GM12878 (cell line): ENCODE data around the gene NPY2R. TPM values are rescaled to one million over a fixed set of nuclear protein-coding genes. Genes with fewer than 3 reads are reported as not detected.

ENCODE experiments used
- ASH2L ChIP-seq: fragments of 300-600, 200-600 bp; sonication (generic); IDR thresholded peaks from 2 replicates; pipeline ENCODE4 v1.6.1; 2017; ENCODE audit warnings: low read depth, mild to moderate bottlenecking, borderline replicate concordance
- CBX3 ChIP-seq: fragments of 200-600 bp; sonication (generic); IDR thresholded peaks from 2 replicates; pipeline ENCODE4 v1.6.1; 2016; ENCODE audit warnings: low read depth, borderline replicate concordance
- EP300 ChIP-seq, 2 experiments: fragments of 150-350 bp in 1 of 2; IDR thresholded peaks; 2 replicates each; pipeline ENCODE4 v1.6.1; 2011 to 2012; ENCODE audit warnings: low read depth in 2 of 2, low read length in 2 of 2, borderline replicate concordance in 1 of 2, improper control_type of control experiment in 1 of 2, inconsistent platforms in 1 of 2; ENCODE audit not compliant: control insufficient read depth in 1 of 2
- ETV6 ChIP-seq, 2 experiments: fragments of 450-650 bp in 1 of 2; IDR thresholded peaks in 1 of 2; conservative IDR thresholded peaks in 1 of 2; 2 replicates each; pipeline ENCODE4 v1.6.1; 2014; ENCODE audit warnings: antibody characterized with exemption in 1 of 2, borderline replicate concordance in 1 of 2, low read depth in 1 of 2, mild to moderate bottlenecking in 1 of 2, moderate library complexity in 1 of 2
- HDAC2 ChIP-seq: fragments of 200-600 bp; sonication (generic); IDR thresholded peaks from 2 replicates; pipeline ENCODE4 v1.6.1; 2017
- MEF2B ChIP-seq: fragments of 450-650 bp; IDR thresholded peaks from 2 replicates; pipeline ENCODE4 v1.6.1; 2018; ENCODE audit warnings: mild to moderate bottlenecking, moderate library complexity; ENCODE audit not compliant: partially characterized antibody, poor library complexity, severe bottlenecking
- PKNOX1 ChIP-seq: fragments of 450-650 bp; IDR thresholded peaks from 2 replicates; pipeline ENCODE4 v1.6.1; 2016; ENCODE audit warnings: mild to moderate bottlenecking
- USF2 ChIP-seq: IDR thresholded peaks from 2 replicates; pipeline ENCODE4 v1.6.1; 2011; ENCODE audit warnings: low read depth, low read length, improper control_type of control experiment, borderline replicate concordance
- ZBTB11 ChIP-seq: fragments of 450-650 bp; formaldehyde crosslinking; IDR thresholded peaks from 2 replicates; pipeline ENCODE4 v1.5.0; 2022; ENCODE audit warnings: mild to moderate bottlenecking, missing genetic modification characterization
- polyA plus RNA-seq, 11 experiments: library from polyadenylated mRNA; depleted of rRNA in 4 of 11; unstranded in 6 of 11; stranded (reverse) in 5 of 11; fragments of >200 nt; fragmentation: Nextera tagmentation in 4 of 11; fragmentation: Illumina TruSeq in 1 of 11; extraction: Ambion mirVana in 4 of 11; extraction: Trizol in 1 of 11; gene quantifications; 1 replicate in 1 of 11; 2 replicates in 10 of 11; pipeline versions ENCODE4 v1.2.1 to v1.2.3, GENCODE V29; 2011 to 2016; ENCODE audit warnings: inconsistent platforms in 2 of 11, missing spikeins in 2 of 11, low read depth in 1 of 11
- total RNA-seq, 4 experiments: library from RNA; depleted of rRNA in 3 of 4; stranded (reverse); fragments of >200 nt in 3 of 4; fragmentation: Illumina TruSeq in 1 of 4; extraction: Trizol in 1 of 4; gene quantifications; 2 replicates each; pipeline versions ENCODE4 v1.2.1 to v1.2.3, GENCODE V29; 2013 to 2021
- TF ChIP-seq, protein P1 (sequence below): fragments of 450-650 bp; IDR thresholded peaks from 2 replicates; pipeline ENCODE4 v1.6.1; 2017; ENCODE audit warnings: mild to moderate bottlenecking, moderate library complexity
- TF ChIP-seq, protein P2 (sequence below): fragments of 450-650 bp; formaldehyde crosslinking; IDR thresholded peaks from 2 replicates; pipeline ENCODE4 v1.4.0; 2022; ENCODE audit warnings: mild to moderate bottlenecking, moderate library complexity

NPY2R gene
- total and polyA plus RNA-seq, 10 of the 15 experiments (the other 5 are each of a cell fraction or from before 2014, with no cell fraction given) = not detected

- TF ChIP-seq, protein P1, sequence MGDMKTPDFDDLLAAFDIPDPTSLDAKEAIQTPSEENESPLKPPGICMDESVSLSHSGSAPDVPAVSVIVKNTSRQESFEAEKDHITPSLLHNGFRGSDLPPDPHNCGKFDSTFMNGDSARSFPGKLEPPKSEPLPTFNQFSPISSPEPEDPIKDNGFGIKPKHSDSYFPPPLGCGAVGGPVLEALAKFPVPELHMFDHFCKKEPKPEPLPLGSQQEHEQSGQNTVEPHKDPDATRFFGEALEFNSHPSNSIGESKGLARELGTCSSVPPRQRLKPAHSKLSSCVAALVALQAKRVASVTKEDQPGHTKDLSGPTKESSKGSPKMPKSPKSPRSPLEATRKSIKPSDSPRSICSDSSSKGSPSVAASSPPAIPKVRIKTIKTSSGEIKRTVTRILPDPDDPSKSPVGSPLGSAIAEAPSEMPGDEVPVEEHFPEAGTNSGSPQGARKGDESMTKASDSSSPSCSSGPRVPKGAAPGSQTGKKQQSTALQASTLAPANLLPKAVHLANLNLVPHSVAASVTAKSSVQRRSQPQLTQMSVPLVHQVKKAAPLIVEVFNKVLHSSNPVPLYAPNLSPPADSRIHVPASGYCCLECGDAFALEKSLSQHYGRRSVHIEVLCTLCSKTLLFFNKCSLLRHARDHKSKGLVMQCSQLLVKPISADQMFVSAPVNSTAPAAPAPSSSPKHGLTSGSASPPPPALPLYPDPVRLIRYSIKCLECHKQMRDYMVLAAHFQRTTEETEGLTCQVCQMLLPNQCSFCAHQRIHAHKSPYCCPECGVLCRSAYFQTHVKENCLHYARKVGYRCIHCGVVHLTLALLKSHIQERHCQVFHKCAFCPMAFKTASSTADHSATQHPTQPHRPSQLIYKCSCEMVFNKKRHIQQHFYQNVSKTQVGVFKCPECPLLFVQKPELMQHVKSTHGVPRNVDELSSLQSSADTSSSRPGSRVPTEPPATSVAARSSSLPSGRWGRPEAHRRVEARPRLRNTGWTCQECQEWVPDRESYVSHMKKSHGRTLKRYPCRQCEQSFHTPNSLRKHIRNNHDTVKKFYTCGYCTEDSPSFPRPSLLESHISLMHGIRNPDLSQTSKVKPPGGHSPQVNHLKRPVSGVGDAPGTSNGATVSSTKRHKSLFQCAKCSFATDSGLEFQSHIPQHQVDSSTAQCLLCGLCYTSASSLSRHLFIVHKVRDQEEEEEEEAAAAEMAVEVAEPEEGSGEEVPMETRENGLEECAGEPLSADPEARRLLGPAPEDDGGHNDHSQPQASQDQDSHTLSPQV = no peak
- TF ChIP-seq ASH2L (no peak), ZBTB11 (CRISPR knock-in tag) (no peak), USF2 (no peak), CBX3 (no peak), ETV6 (conservative IDR thresholded peaks at IDR 0.05 in 1 of 2, IDR thresholded peaks at IDR 0.05 in 1 of 2; ENCODE audit: borderline replicate concordance in 1 of 2, low read depth in 1 of 2) (no peak), EP300 (IDR thresholded peaks at IDR 0.05; ENCODE audit: borderline replicate concordance in 1 of 2, control insufficient read depth in 1 of 2, low read depth in 2 of 2, low read length in 2 of 2) (no peak), MEF2B (no peak), HDAC2 (no peak), PKNOX1 (no peak)
- TF ChIP-seq, protein P2, sequence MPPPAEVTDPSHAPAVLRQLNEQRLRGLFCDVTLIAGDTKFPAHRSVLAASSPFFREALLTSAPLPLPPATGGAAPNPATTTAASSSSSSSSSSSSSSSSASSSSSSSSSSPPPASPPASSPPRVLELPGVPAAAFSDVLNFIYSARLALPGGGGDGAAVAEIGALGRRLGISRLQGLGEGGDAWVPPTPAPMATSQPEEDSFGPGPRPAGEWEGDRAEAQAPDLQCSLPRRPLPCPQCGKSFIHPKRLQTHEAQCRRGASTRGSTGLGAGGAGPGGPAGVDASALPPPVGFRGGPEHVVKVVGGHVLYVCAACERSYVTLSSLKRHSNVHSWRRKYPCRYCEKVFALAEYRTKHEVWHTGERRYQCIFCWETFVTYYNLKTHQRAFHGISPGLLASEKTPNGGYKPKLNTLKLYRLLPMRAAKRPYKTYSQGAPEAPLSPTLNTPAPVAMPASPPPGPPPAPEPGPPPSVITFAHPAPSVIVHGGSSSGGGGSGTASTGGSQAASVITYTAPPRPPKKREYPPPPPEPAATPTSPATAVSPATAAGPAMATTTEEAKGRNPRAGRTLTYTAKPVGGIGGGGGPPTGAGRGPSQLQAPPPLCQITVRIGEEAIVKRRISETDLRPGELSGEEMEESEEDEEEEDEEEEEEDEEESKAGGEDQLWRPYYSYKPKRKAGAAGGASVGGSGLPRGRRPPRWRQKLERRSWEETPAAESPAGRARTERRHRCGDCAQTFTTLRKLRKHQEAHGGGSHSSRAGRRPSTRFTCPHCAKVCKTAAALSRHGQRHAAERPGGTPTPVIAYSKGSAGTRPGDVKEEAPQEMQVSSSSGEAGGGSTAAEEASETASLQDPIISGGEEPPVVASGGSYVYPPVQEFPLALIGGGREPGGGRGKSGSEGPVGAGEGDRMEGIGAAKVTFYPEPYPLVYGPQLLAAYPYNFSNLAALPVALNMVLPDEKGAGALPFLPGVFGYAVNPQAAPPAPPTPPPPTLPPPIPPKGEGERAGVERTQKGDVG = no peak
Measured at GRCh38 chr4:155249016-155249566, 40.7 kb downstream of the NPY2R start (continued).
